Upper lobe of left lung (tissue), 4 donors: ENCODE measurements around the gene ATAD1.

Experiments used
- CTCF ChIP-seq, 6 experiments: fragments of 450-650 bp in 4 of 6; fragments of 200-600 bp in 2 of 6; sonication (generic) in 2 of 6; IDR thresholded peaks; one replicate each; pipeline ENCODE4 v1.5.1; 2016 to 2019; ENCODE audit warnings: antibody characterized with exemption in 6 of 6
- POLR2A ChIP-seq, 4 donors: fragments of 450-650 bp; IDR thresholded peaks; one replicate each; pipeline ENCODE4 v1.5.1; 2016 to 2017; ENCODE audit warnings: antibody characterized with exemption in 4 of 4, mild to moderate bottlenecking in 2 of 4

GRCh38 chr10:87750817-87751216, 67.2 kb downstream of the ATAD1 start:
- TF ChIP-seq POLR2A (IDR thresholded peaks at IDR 0.05): no peak
- TF ChIP-seq CTCF (IDR thresholded peaks at IDR 0.05): no peak
